HepG2 (cell line): Measurements from ENCODE around the gene COQ8A. TPM values are rescaled to one million over a fixed set of nuclear protein-coding genes. Genes with fewer than 3 reads are reported as not detected.

Experiments
- ATAC-seq: fragments of 200-7000 bp; cut with Tn5 transposase; 3 replicates; pipeline ENCODE4 v1.9.1; 2020; ENCODE audit warnings: mild to moderate bottlenecking, moderate library complexity
- BruUV-seq: library from RNA; stranded (reverse); fragments of 400-500 nt; replicated peaks from 2 replicates; lab custom pipeline; 2021; lab: Mats Ljungman, UMichigan
- CTCF ChIA-PET: fragments of 300-600 bp; formaldehyde crosslinking; extraction: SDS; loops from one replicate; lab custom pipeline; 2021; ENCODE audit warnings: low total read pairs, inconsistent platforms, low intra/inter-chr PET ratio; lab: Yijun Ruan, JAX
- POLR2A ChIA-PET: fragments of 350-600 bp; sonication (Branson Sonifier 250); formaldehyde crosslinking; loops from one replicate; lab custom pipeline; 2020; ENCODE audit warnings: antibody characterized with exemption, inconsistent platforms; lab: Yijun Ruan, JAX
- DNase-seq: peaks from one replicate; pipeline ENCODE4 v3.0.0-alpha.2; 2015; ENCODE audit warnings: low spot score
- FAIRE-seq: peaks from 3 replicates; lab custom pipeline; 2011; peaks lifted over from hg19 to GRCh38; lab: Jason Lieb, UNC
- H2AFZ ChIP-seq: one replicate; pipeline ENCODE4 v1.6.1; 2011; ENCODE audit warnings: low read length, inconsistent platforms
- H3K27ac ChIP-seq: fragments of 300-600 bp; 3 replicates; pipeline ENCODE4 v1.8.0; 2011; ENCODE audit warnings: mixed run types, mild to moderate bottlenecking, mixed read lengths, low read length, inconsistent platforms; ENCODE audit not compliant: insufficient read depth; ENCODE audit errors: extremely low read length
- H3K27me3 ChIP-seq, 2 experiments: fragments of 200-600 bp in 1 of 2; 2 replicates in 1 of 2; 3 replicates in 1 of 2; pipeline versions ENCODE4 v1.6.0 to v1.8.0; 2011; ENCODE audit warnings: low read length in 2 of 2, mild to moderate bottlenecking in 2 of 2, moderate library complexity in 2 of 2, inconsistent platforms in 1 of 2; ENCODE audit not compliant: insufficient read depth in 2 of 2, control insufficient read depth in 1 of 2
- H3K36me3 ChIP-seq, 2 experiments: fragments of 200-600 bp in 1 of 2; replicated peaks in 1 of 2; 2 replicates in 1 of 2; 3 replicates in 1 of 2; pipeline versions ENCODE4 v1.5.1 to v1.8.0; 2011; ENCODE audit warnings: low read length in 2 of 2, inconsistent platforms in 1 of 2; ENCODE audit not compliant: insufficient read depth in 2 of 2, control insufficient read depth in 1 of 2
- H3K4me1 ChIP-seq: 2 replicates; pipeline ENCODE4 v1.5.1; 2012; ENCODE audit warnings: low read length, inconsistent platforms; ENCODE audit not compliant: insufficient read depth
- H3K4me2 ChIP-seq: 2 replicates; pipeline ENCODE4 v1.6.0; 2011; ENCODE audit warnings: low read depth, low read length, inconsistent platforms
- H3K4me3 ChIP-seq, 3 experiments: fragments of 200-600 bp in 1 of 3; sonication (generic), shearing (Covaris generic) in 1 of 3; replicated peaks in 1 of 3; 2 replicates each; pipeline ENCODE4 v1.5.1; 2011 to 2016; ENCODE audit warnings: low read length in 3 of 3, inconsistent platforms in 2 of 3, low read depth in 2 of 3, mild to moderate bottlenecking in 2 of 3, control low read depth in 1 of 3, mixed read lengths in 1 of 3; ENCODE audit not compliant: insufficient read depth in 1 of 3
- H3K79me2 ChIP-seq: one replicate; pipeline ENCODE4 v1.6.1; 2011; ENCODE audit warnings: low read length, inconsistent platforms; ENCODE audit not compliant: insufficient read depth
- H3K9ac ChIP-seq: 2 replicates; pipeline ENCODE4 v1.6.0; 2011; ENCODE audit warnings: mild to moderate bottlenecking, low read depth, low read length, inconsistent platforms; ENCODE audit not compliant: insufficient read depth
- H3K9me3 ChIP-seq: 2 replicates; pipeline ENCODE4 v1.5.1; 2012; ENCODE audit warnings: mild to moderate bottlenecking, low read length
- H4K20me1 ChIP-seq: 2 replicates; pipeline ENCODE4 v1.6.0; 2011; ENCODE audit warnings: inconsistent platforms, mild to moderate bottlenecking, low read length, moderate library complexity; ENCODE audit not compliant: insufficient read depth
- BRD4 ChIP-seq: sonication (generic); formaldehyde crosslinking; IDR thresholded peaks from 2 replicates; pipeline ENCODE4 v1.4.0; 2020; ENCODE audit warnings: missing genetic modification reagents
- FIP1L1 ChIP-seq: fragments of 200-400 bp; formaldehyde crosslinking; IDR thresholded peaks from 2 replicates; pipeline ENCODE4 v1.6.1; 2018; ENCODE audit warnings: low read depth, mild to moderate bottlenecking, low read length, moderate library complexity, borderline replicate concordance; ENCODE audit not compliant: insufficient read depth
- MEF2D ChIP-seq: sonication (generic); formaldehyde crosslinking; IDR thresholded peaks from 2 replicates; pipeline ENCODE4 v1.5.1; 2020; ENCODE audit warnings: mild to moderate bottlenecking, missing genetic modification reagents
- MZF1 ChIP-seq: sonication (generic); formaldehyde crosslinking; IDR thresholded peaks from 2 replicates; pipeline ENCODE4 v1.8.1; 2023; ENCODE audit warnings: mild to moderate bottlenecking, missing genetic modification reagents, borderline replicate concordance
- RARA ChIP-seq: IDR thresholded peaks from 2 replicates; pipeline ENCODE4 v1.6.1; 2016; ENCODE audit warnings: missing genetic modification reagents, missing compliant biosample characterization
- RBM39 ChIP-seq: fragments of 200-400 bp; formaldehyde crosslinking; IDR thresholded peaks from one replicate; pipeline ENCODE4 v1.6.1; 2018; ENCODE audit warnings: antibody characterized with exemption, mild to moderate bottlenecking, low read depth, low read length; ENCODE audit not compliant: poor library complexity, severe bottlenecking
- SKI ChIP-seq: fragments of 450-650 bp; IDR thresholded peaks from one replicate; pipeline ENCODE4 v1.6.1; 2018; ENCODE audit warnings: mild to moderate bottlenecking; ENCODE audit not compliant: partially characterized antibody
- ZNF101 ChIP-seq: sonication (generic); formaldehyde crosslinking; IDR thresholded peaks from 2 replicates; pipeline ENCODE4 v1.4.0; 2020; ENCODE audit warnings: mild to moderate bottlenecking, low read depth, missing genetic modification reagents, borderline replicate concordance
- ZNF160 ChIP-seq: sonication (generic); formaldehyde crosslinking; IDR thresholded peaks from 2 replicates; pipeline ENCODE4 v1.8.0; 2022; ENCODE audit warnings: mild to moderate bottlenecking, inconsistent platforms, missing genetic modification reagents
- ZNF326 ChIP-seq: sonication (generic); formaldehyde crosslinking; IDR thresholded peaks from 2 replicates; pipeline ENCODE4 v1.4.0; 2020; ENCODE audit warnings: missing genetic modification reagents, borderline replicate concordance
- WGBS: methylation state at CpG from one replicate; pipeline ENCODE4 v1.1.6; 2017; ENCODE audit warnings: low lambda C conversion rate; 5-methylcytosine and 5-hydroxymethylcytosine counted together
- in situ Hi-C: cut with HindIII; loops from 2 replicates; pipeline ENCODE4 v1.10.0; 2017; ENCODE audit warnings: low pct_unique_long_range_greater_than_20kb; ENCODE audit not compliant: extremely low pct_ligation_motif_present
- intact Hi-C: fragments of 100-400 bp; cut with micrococcal nuclease; formaldehyde crosslinking; loops from one replicate; pipeline ENCODE4 v1.10.0; 2022; ENCODE audit not compliant: unreplicated experiment
- polyA plus RNA-seq, 8 experiments: library from polyadenylated mRNA; depleted of rRNA in 3 of 8; stranded (reverse) in 7 of 8; unstranded in 1 of 8; fragments of >200 nt; fragmentation: Illumina TruSeq in 4 of 8; extraction: Trizol in 4 of 8; gene quantifications; 2 replicates each; pipeline versions ENCODE4 v1.2.1 to v1.2.3, GENCODE V29; 2011 to 2016; ENCODE audit warnings: low read depth in 4 of 8, missing spikeins in 1 of 8, mixed read lengths in 1 of 8; ENCODE audit not compliant: insufficient read depth in 1 of 8
- total RNA-seq, 5 experiments: library from RNA; depleted of rRNA; stranded (reverse); fragments of >200 nt; fragmentation: Illumina TruSeq; extraction: Trizol; gene quantifications; 2 replicates each; pipeline ENCODE4 v1.2.3, GENCODE V29; 2016; ENCODE audit warnings: low read depth in 1 of 5
- TF ChIP-seq, protein P1 (sequence below): IDR thresholded peaks from 2 replicates; pipeline ENCODE4 v1.6.1; 2018; ENCODE audit warnings: missing genetic modification reagents
- TF ChIP-seq, protein P2 (sequence below): sonication (generic); formaldehyde crosslinking; IDR thresholded peaks from 2 replicates; pipeline ENCODE4 v1.8.1; 2023; ENCODE audit warnings: mild to moderate bottlenecking, missing genetic modification reagents
- TF ChIP-seq, protein P3 (sequence below): sonication (generic); formaldehyde crosslinking; IDR thresholded peaks from 2 replicates; pipeline ENCODE4 v1.9.0; 2021; ENCODE audit warnings: missing genetic modification reagents, mild to moderate bottlenecking, borderline replicate concordance

Gene COQ8A
- total and polyA plus RNA-seq, 2 of the 13 experiments (the other 11 are each of a cell fraction or from before 2014, with no cell fraction given): 60.4 to 88.7 TPM

DNA sequence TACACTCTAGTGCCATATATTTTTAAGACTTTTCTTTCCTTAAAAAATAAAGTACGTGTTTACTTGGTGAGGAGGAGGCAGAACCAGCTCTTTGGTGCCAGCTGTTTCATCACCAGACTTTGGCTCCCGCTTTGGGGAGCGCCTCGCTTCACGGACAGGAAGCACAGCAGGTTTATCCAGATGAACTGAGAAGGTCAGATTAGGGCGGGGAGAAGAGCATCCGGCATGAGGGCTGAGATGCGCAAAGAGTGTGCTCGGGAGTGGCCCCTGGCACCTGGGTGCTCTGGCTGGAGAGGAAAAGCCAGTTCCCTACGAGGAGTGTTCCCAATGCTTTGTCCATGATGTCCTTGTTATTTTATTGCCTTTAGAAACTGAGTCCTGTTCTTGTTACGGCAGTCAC lies 44.5 kb upstream of the COQ8A start:
- 96% methylated on average over 11 of the region's 11 CpGs for WGBS
- H3K4me3 ChIP-seq: no peak overlapping the region
- POLR2A ChIA-PET: no interaction called here
- in situ Hi-C loops (no loop called here), intact Hi-C loops (no loop called here)
- BruUV-seq: no TSS peak
- no peak overlapping the region for H3K9ac ChIP-seq
- H3K27ac ChIP-seq: no peak overlapping the region
- FAIRE-seq (no peak), DNase-seq (no peak), ATAC-seq (no peak)
- H3K9me3 ChIP-seq: no peaks in the 10 kb centered on the region
- no peaks in the 10 kb centered on the region for H3K79me2 ChIP-seq
- H3K4me2 ChIP-seq: no peak overlapping the region
- H3K4me1 ChIP-seq: no peaks in the 10 kb centered on the region
- H4K20me1 ChIP-seq: no peaks in the 10 kb centered on the region
- H3K27me3 ChIP-seq: no peaks in the 10 kb centered on the region
- no peak overlapping the region for H2AFZ ChIP-seq
- CTCF ChIA-PET: no interaction called here
- H3K36me3 ChIP-seq: peaks cover 0 to 1% of the 10 kb centered on the region in 2 experiments; a peak in 1 of 5 replicates
- TF ChIP-seq ZNF326 (CRISPR knock-in tag): no peak
- TF ChIP-seq SKI: no peak
- TF ChIP-seq, protein P1, sequence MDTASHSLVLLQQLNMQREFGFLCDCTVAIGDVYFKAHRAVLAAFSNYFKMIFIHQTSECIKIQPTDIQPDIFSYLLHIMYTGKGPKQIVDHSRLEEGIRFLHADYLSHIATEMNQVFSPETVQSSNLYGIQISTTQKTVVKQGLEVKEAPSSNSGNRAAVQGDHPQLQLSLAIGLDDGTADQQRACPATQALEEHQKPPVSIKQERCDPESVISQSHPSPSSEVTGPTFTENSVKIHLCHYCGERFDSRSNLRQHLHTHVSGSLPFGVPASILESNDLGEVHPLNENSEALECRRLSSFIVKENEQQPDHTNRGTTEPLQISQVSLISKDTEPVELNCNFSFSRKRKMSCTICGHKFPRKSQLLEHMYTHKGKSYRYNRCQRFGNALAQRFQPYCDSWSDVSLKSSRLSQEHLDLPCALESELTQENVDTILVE (CRISPR knock-in tag): no peak
- TF ChIP-seq BRD4 (CRISPR knock-in tag): no peak
- TF ChIP-seq, protein P2, sequence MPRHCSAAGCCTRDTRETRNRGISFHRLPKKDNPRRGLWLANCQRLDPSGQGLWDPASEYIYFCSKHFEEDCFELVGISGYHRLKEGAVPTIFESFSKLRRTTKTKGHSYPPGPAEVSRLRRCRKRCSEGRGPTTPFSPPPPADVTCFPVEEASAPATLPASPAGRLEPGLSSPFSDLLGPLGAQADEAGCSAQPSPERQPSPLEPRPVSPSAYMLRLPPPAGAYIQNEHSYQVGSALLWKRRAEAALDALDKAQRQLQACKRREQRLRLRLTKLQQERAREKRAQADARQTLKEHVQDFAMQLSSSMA (CRISPR knock-in tag): no peak
- no peak for TF ChIP-seq MZF1
- TF ChIP-seq ZNF101: no peak
- TF ChIP-seq MEF2D: no peak
- no peak for TF ChIP-seq FIP1L1
- no peak for TF ChIP-seq ZNF160 (CRISPR knock-in tag)
- no peak for TF ChIP-seq RARA (CRISPR knock-in tag)
- TF ChIP-seq, protein P3, sequence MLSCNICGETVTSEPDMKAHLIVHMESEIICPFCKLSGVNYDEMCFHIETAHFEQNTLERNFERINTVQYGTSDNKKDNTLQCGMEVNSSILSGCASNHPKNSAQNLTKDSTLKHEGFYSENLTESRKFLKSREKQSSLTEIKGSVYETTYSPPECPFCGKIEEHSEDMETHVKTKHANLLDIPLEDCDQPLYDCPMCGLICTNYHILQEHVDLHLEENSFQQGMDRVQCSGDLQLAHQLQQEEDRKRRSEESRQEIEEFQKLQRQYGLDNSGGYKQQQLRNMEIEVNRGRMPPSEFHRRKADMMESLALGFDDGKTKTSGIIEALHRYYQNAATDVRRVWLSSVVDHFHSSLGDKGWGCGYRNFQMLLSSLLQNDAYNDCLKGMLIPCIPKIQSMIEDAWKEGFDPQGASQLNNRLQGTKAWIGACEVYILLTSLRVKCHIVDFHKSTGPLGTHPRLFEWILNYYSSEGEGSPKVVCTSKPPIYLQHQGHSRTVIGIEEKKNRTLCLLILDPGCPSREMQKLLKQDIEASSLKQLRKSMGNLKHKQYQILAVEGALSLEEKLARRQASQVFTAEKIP: no peak
- TF ChIP-seq RBM39: no peak
